ENCODE results near the gene MATN4.

MATN4 gene

DNA sequence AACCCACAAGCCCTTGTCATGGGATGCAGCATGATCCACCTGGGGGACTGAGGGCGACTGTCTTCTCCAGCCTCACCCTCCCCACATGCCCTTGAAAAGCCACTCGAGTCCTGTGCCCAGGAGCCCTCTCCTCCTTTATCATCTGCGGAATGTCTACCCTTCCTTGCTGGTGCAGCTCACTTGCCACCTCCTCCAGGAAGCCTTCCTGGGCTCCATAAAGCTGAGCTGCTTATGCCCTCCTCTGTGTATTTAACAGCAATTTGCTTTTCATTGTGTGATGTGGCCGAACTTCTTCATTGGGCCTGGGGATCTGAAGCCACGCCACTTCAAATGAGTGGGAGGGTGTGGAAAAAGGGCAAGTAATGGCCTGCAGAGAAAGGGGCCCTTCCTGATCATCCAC lies 19.2 kb downstream of the MATN4 start:
- Histone ChIP-seq H3K9ac (ENCODE audit: low read length) (no peak overlapping the region), H3K36me3 (ENCODE audit: insufficient read depth, low read length) (no peaks in the 10 kb centered on the region), H3K4me1 (ENCODE audit: insufficient read depth, low read length, severe bottlenecking) (no peaks in the 10 kb centered on the region), H3F3A (ENCODE audit: insufficient read depth, low read length) (no peaks in the 10 kb centered on the region), H3K79me2 (ENCODE audit: insufficient read depth, low read length) (no peaks in the 10 kb centered on the region), H3K9me2 (ENCODE audit: low read depth, low read length) (no peaks in the 10 kb centered on the region), H3K4me2 (ENCODE audit: low read length) (no peak overlapping the region), H3K4me3 (ENCODE audit: low read depth, low read length, poor library complexity, severe bottlenecking) (no peak overlapping the region), H3K9me3 (ENCODE audit: low read length) (no peaks in the 10 kb centered on the region), H3K27me3 (ENCODE audit: insufficient read depth, low read length) (0 out of 2 replicates have a peak, but pooled peaks cover 4% of the 10 kb centered on the region), H4K20me1 (ENCODE audit: insufficient read depth, low read length) (no peaks in the 10 kb centered on the region), H3K27ac (ENCODE audit: low read depth, low read length, poor library complexity, severe bottlenecking) (no peak overlapping the region), H2AFZ (ENCODE audit: low read length) (no peak overlapping the region)
- TF ChIP-seq EZH2 (IDR thresholded peaks at IDR 0.05; ENCODE audit: borderline replicate concordance, low read length): no peak
- TF ChIP-seq, protein P1, sequence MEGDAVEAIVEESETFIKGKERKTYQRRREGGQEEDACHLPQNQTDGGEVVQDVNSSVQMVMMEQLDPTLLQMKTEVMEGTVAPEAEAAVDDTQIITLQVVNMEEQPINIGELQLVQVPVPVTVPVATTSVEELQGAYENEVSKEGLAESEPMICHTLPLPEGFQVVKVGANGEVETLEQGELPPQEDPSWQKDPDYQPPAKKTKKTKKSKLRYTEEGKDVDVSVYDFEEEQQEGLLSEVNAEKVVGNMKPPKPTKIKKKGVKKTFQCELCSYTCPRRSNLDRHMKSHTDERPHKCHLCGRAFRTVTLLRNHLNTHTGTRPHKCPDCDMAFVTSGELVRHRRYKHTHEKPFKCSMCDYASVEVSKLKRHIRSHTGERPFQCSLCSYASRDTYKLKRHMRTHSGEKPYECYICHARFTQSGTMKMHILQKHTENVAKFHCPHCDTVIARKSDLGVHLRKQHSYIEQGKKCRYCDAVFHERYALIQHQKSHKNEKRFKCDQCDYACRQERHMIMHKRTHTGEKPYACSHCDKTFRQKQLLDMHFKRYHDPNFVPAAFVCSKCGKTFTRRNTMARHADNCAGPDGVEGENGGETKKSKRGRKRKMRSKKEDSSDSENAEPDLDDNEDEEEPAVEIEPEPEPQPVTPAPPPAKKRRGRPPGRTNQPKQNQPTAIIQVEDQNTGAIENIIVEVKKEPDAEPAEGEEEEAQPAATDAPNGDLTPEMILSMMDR (IDR thresholded peaks at IDR 0.05; ENCODE audit: low read length): no peak

DNA sequence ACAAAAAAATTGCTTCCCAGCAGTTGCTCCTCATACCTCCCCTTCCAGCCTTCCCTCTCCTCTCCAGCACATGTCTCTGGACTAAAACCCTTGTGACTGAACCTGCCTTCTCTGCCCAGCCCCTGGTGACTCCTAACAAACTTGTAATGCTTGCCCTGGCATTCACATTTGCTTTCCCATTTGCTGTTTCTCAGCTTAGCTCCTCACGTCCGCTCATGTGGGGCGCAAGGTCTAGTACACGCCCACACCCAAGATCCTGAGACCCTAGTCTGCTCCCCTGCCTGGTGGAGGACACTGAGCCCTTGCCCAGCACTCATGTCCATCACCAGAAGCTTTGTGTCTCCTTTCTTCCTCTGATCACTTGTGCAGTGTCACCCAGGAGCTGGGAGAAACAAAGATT lies 19.7 kb downstream of the MATN4 start:
- Histone ChIP-seq H3K4me2 (ENCODE audit: low read length) (no peak overlapping the region), H2AFZ (ENCODE audit: low read length) (no peak overlapping the region), H3K9ac (ENCODE audit: low read length) (no peak overlapping the region), H3K79me2 (ENCODE audit: insufficient read depth, low read length) (no peaks in the 10 kb centered on the region), H3K27ac (ENCODE audit: low read depth, low read length, poor library complexity, severe bottlenecking) (no peak overlapping the region), H3K36me3 (ENCODE audit: insufficient read depth, low read length) (no peaks in the 10 kb centered on the region), H3K4me1 (ENCODE audit: insufficient read depth, low read length, severe bottlenecking) (no peaks in the 10 kb centered on the region), H3K9me3 (ENCODE audit: low read length) (no peaks in the 10 kb centered on the region), H3F3A (ENCODE audit: insufficient read depth, low read length) (no peaks in the 10 kb centered on the region), H3K27me3 (ENCODE audit: insufficient read depth, low read length) (0 out of 2 replicates have a peak, but pooled peaks cover 4% of the 10 kb centered on the region), H4K20me1 (ENCODE audit: insufficient read depth, low read length) (no peaks in the 10 kb centered on the region), H3K4me3 (ENCODE audit: low read depth, low read length, poor library complexity, severe bottlenecking) (no peak overlapping the region), H3K9me2 (ENCODE audit: low read depth, low read length) (no peaks in the 10 kb centered on the region)
- TF ChIP-seq, protein P1 (IDR thresholded peaks at IDR 0.05; ENCODE audit: low read length): no peak
- TF ChIP-seq EZH2 (IDR thresholded peaks at IDR 0.05; ENCODE audit: borderline replicate concordance, low read length): no peak

DNA sequence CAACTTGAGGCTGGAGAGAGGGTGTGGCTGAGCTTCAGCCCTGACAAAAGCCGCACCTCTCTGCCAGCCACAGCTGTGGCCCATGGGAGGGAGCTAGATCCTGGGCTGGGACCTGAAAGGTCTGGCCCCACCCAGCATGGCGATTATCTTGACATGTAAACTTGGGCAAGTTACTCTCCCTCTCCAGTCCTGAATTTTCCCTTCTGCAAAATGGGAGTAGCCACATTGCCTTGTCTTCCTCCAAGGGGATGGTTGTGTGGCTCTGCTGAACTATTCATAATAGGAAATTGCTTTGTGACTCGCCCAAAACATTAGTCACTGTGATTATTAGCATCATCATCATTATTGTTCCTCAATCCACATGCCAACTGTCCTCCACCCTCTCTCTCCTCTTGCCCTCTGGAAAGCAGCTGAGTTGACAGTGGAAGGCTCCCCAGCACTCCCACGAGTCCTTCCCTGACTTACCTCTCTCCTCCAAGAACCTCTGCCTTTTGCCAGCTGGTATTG lies 24.5 kb downstream of the MATN4 start:
- Histone ChIP-seq H3K9me2 (ENCODE audit: low read depth, low read length) (no peaks in the 10 kb centered on the region), H3K36me3 (ENCODE audit: insufficient read depth, low read length) (no peaks in the 10 kb centered on the region), H3K4me1 (ENCODE audit: insufficient read depth, low read length, severe bottlenecking) (no peaks in the 10 kb centered on the region), H3K4me3 (ENCODE audit: low read depth, low read length, poor library complexity, severe bottlenecking) (no peak overlapping the region), H2AFZ (ENCODE audit: low read length) (no peak overlapping the region), H4K20me1 (ENCODE audit: insufficient read depth, low read length) (no peaks in the 10 kb centered on the region), H3K27me3 (ENCODE audit: insufficient read depth, low read length) (0 out of 2 replicates have a peak, but pooled peaks cover 4% of the 10 kb centered on the region), H3K9me3 (ENCODE audit: low read length) (no peaks in the 10 kb centered on the region), H3F3A (ENCODE audit: insufficient read depth, low read length) (no peaks in the 10 kb centered on the region), H3K9ac (ENCODE audit: low read length) (no peak overlapping the region), H3K27ac (ENCODE audit: low read depth, low read length, poor library complexity, severe bottlenecking) (no peak overlapping the region), H3K4me2 (ENCODE audit: low read length) (no peak overlapping the region), H3K79me2 (ENCODE audit: insufficient read depth, low read length) (no peaks in the 10 kb centered on the region)
- TF ChIP-seq EZH2 (IDR thresholded peaks at IDR 0.05; ENCODE audit: borderline replicate concordance, low read length): no peak
- TF ChIP-seq, protein P1 (IDR thresholded peaks at IDR 0.05; ENCODE audit: low read length): no peak
